GM19193 (cell line): ENCODE results near the gene EXD3.

Source experiments
- POLR2A ChIP-seq: IDR thresholded peaks from 4 replicates; pipeline ENCODE4 v1.6.1; 2011; ENCODE audit not compliant: insufficient read depth, insufficient read length; ENCODE audit errors: extremely low read depth

The EXD3 gene

DNA sequence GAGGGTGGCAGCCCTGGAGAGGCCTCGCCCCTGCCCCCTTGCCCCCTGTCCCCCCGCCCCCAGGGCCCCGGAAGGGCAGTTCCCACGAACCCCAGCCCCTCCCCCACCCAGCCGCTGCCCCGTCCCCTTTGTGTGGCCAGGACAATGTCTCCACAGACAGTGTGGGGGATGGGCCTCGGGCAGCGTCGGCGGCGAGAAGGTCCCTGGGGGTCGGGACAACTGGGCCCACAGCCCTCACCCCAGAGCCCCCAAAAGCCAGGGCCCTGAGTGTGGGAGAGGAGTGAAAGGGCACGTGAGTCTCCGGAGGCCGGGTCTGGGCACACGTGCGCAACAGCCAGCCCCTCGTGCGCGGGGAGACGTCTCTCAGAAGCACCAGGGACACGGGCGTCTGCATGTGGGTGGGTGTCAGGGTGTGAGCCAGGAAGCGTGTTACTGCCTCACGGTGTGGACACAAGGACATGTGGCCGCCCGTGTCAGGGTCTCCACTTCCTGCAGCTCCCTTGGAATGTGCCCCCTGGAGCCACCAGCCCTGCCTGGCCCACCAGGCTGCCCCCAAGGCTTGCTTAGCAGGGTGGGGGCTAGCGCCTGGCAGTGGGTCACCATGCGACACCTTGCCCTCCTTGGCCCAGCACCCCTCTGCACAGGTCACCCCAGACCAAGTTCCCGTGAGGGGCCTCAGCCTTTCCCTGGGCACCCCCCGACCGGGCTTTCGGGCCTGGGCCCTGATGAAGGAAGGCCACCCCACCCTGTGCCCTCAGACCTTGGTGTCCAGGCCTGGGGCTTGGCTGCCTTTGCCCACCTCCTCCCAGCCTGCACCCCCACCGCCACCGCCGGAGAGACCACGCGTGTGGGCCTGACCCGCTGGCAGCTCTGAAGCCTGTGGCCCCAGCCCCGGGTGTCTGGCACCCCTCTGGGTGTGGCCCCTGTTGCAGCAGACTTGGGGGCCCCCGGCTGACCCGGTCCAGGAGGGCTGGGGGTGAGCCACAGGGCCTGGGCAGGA is 108.1 kb downstream of the EXD3 start:
- no peak for TF ChIP-seq POLR2A

DNA sequence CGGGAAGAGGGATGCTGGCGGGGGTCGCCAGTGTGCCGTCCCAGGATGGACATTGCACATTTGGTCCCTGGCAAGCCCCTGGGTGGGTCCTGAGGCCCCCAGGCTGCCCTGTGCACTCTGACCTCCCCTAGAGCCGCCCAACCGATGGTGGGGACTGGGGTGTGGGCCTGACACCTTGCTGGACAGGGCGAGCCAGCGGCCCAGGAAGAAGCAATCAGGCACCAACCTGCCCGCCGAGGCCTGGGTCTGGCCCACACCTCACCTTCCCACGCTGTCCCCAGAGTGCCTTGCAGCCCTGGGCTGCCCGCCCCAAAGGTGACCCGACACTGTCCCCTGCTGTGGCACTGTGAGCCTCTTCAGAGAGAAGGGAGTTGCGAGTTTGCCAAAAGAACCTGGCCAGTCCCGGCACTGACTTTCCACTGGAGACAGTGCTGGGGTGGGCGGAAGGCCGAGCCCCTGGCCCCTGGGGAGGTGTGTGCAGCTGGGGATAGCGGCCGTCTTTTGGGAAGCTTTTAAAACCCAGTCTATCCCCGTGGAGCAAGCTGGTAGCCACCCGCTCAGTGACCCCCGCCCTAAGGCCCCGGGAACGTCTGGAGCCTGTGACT is 108.9 kb downstream of the EXD3 start:
- TF ChIP-seq POLR2A, result no peak

DNA sequence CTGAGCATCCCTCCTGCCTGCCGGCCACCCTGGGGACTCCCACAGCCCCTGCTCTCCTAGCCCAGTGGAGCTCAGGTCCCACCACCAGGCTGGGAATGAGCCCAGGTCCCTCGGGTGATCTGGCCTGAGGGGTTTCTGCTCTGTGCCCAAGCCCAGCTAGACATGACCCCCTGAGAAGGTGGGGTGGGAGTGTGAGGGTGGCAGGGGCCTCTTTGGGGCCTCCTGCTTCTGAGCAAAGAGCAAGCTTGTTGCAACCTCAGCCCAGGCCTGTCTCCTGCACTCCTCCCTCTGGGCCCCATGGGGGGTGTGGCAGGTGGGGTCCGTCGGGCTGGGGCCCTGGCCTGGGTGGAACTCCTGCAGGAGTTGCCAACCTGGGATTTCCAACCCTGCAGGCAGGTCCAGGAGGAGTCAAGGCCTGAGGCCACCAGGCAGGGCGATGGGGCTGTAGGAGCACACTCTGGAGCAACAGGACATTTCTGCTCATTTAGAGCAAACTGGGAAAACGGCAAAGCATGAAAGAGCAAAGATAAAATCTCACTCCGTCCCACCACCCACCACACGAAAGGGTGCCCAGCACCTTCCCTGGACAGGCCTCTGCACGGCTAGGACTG is 109.5 kb downstream of the EXD3 start:
- no peak for TF ChIP-seq POLR2A

DNA sequence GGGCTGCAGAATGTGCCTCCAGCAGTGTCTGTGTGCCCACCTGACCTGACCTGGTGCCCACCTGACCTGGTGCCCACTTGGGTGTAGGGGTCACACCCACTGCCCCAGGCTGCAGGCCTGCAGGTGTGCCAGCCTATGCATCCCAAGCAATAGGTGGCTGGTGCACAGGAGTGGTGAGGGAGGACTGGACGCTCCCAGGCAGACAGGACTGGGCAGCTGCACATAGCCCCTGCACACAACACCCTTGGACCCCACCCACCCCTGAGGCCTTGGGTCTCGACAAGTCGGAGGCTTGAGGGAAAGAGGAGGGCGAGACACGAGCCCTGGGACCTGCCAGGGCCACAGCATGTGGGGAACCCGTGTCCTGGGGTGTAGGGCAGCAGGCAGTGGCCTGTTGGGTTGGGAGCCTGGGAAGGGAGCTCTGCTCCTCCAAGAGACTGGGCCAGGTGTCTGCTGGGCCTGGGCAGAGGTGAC is 110.1 kb downstream of the EXD3 start:
- TF ChIP-seq POLR2A, result no peak

DNA sequence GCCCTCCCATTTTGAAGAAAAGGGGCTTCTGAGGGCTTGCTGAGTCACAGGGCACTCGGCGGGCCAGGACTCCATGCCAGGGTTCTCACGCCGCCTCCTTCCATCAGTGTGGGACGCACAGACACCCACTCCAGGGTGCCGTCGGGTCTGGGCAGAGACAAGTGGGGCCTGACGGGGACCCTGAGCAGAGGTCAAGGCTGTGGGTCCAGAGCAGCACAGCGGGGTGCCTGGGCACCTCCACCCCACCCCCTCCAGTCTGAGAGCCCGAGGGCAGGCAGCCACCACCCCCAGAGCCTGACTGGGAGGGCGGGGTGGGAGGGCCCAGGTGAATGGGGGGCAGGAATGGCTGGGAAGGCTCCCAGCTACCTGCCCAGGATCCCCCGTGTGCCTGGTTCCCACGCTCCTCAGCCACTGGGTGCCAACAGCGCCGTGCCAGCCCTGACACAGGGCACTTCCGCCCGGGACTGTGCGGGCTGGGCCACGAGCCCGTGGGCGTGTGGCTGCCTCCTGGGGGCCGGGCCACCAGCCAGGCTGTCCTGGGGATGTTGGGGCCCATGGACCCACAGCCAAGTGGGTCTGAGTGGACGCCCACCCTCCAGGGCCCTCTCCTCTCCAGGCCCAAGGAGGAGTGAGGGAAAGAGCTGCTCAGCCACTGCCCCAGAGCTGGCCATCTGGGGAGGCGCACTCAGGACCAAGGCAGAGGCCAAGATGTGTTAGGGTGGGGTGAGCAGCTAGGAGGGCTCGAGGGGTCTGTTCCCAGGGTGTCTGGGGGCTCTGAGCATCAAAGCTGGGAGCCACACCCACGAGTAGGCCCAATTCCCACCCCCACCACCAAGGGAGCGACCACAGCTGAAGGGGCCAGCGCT is 110.7 kb downstream of the EXD3 start:
- TF ChIP-seq POLR2A, result no peak

DNA sequence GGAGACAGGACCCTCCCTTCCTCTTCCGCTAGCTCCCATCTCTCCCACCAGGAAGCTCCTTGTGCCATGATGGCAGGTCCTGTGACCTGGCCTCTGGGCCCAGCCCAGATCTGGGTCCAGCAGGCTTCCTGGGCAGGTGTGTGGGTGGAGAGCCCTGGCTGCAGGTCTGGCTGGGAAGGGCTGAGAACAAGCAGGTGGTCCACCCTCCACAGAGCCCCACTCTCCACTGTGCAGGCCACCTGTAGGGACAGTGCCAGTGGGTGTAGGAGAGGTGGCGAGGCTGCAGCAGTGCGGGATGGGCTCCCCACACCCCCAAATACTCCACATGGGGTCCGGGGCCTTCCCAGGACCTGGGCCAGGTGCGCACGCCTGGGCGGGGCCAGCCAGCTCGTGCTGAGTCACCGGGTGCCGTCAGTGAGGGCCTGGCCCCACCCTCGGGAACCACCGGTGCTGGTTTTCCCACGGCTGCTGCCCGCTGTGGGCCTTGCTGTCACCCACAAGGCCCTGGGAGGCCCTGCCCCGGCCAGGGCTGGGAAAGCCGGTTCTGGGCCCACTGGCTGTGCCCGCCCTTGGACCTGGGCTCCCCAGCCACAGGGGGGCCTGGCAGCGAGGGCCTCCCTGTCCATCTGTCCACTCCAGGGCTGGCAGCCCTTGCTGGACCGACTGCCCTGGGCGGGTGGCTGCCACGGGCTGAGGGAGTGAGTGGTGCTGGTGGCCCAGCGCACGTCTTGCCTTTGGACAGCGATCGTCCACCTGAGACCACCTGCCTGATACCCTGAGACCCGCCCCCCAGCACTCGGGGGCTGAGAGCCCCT is 111.6 kb downstream of the EXD3 start:
- no peak for TF ChIP-seq POLR2A

DNA sequence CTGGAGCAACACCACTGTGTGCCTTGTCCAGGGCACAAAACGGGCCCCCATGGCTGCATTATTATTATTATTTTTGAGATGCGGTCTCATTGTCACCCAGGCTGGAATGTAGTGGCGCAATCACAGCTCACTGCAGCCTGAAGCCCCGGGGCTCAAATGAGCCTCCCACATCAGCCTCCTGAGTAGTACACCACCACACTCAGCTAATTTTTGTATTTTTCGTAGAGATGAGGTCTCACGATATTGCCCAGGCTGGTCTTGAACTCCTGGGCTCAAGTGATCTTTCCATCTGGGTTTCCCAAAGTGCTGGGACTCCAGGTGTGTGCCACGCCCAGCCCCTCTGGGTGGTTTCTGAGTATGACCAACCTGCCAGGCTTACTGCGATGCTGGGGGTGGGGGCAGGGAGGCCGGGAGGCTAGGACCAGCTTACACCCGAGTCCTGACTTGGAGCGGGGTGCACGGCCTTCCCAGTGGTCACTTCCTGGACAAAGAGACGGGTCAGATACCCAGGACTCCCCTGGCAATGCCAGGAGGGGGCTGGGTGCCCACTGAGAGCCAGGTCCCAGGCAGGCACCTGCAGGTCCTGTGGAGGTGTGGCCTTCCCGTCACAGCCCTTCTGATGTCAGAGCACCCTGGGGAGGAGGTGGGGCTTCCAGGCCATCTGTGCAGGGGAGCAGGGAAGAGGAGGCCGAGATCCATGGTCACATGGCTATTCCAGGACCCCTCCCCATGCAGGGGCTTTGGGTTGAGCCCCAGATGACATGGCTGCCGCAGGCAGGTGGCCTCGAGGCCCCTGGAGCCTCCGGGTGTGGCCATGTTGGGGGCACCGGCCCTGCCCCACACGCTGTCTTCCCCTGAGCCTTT is 112.5 kb downstream of the EXD3 start:
- no peak for TF ChIP-seq POLR2A

DNA sequence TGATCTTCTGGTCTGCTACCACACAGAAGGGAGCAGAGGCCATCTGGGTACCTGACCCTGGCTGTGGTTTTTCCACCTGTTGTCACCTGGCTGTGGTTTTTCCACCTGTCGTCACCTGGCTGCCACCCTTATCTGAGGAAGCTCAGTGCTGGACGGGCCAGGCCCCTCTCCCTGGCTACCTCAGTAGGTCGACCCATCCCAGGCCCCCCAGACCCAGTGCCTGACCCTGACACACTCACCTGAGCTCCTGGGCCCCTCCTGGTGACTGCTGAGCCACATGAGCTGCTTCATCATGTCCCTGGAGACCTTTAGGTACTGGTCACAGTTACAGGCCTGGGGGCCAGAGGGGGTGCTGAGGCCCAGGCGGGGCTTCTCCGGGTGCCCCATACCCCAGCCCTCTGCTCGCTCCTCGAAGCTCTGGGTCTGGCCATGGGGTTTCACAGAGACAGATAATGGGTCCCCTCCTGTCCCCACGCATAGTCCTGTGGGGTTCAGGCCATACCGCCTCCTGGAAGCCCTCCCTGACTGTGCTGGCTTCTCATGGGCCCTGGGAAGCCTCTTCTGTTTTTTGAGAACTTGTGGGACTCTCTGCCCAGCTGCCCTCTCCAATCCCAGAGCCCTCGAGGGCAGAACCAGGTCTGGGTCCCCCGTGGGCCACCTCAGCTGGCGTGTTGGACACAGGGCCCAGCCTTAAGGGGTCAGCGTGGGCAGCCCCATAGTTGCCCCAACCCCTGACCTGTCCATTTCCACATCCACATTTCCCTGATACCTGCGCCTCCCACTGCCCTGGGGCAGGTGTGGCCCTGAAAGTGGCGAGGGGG is 113.4 kb downstream of the EXD3 start:
- no peak for TF ChIP-seq POLR2A

DNA sequence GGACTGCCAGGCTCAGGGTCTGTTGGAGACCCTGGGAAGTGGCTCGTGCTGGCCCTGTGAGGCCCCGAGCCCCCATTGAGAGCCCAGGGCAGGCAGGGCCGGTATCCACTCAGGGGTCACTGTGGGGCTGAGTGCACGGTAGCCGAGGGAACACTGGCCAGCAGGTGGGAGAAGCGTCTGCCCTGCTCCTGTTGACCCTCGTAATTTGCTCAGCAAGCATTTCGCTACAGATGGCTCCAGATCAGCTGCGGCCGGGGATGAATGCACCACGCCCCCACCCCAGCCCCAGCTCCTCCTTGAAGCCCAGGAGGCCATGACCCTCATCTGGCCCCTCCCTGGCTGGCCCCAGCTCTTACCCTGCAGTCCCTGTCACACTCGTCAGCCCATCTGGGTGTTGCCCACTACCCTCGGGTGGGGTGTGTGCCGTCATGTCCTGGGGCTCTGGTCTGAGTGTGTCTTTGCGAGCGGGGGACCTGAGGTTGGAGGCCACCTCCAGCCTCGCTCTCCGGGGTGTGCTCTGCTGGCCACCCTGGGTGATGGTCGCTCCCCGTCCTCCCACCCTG is 114.8 kb downstream of the EXD3 start:
- TF ChIP-seq POLR2A, result no peak

DNA sequence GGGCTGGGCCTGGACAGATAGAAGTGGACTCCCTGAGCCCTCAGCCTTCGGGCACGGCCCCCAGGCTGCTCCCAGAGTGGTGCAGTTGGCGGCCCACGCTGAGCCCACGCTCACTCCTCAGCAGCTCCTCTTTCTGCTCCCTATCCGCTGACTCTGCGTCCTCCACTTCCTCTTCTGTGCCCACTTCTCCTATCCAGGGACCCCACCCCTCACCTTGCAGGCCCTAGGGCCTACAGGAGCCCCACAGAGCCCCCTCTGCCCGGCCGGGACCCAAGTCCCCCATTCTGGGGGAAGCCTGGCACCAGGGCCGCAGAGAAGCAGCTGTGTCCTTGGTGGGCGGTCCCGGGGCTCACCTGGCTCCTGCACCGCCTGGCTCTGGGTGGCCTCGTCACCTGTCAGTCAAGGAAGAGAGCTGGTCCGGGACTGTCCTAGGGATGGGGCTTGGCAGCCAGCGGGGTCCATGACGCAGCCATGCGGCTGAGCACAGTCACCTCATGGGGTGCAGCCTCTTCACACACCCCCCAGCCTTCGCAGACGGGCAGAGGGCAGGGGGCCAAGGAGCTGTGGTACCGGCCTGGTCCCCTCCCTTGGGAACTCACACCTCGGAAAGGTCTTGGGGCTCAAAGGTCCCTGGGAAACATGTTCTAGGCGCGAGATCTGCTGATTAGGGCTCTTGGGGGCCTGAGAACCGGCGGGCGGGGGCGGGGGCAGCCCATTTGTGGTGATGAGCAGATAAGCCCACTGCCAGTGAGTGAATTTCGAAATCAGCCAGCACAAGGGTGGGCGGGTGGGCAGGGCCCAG is 115.5 kb downstream of the EXD3 start:
- TF ChIP-seq POLR2A, result no peak

DNA sequence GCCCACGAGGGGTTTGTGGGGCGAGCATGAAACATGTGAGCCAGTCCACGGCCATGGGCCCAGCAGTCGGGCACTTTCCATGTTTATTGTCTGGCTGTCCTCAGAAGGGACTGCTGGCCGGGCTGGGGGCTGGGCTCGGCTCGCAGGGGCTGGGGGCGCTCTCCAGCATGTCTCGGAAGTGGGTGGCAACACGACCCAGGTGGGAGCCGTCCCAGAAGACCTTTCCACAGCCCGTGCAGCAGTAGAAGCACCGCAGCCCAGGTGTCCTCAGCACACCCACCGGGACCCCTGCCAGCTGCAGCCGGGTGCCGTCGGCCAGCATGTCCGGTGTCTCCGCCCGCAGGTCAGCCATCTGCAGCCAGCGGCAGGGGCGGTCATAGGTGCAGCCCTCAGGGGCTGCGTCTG is 116.1 kb downstream of the EXD3 start:
- no peak for TF ChIP-seq POLR2A
